Activated CD4-positive, alpha-beta T cell treated with anti-CD3 and anti-CD28 coated beads for 36 hours (primary cell): ENCODE measurements around the gene DCDC2. TPM values are rescaled to one million over a fixed set of nuclear protein-coding genes. Genes with fewer than 3 reads are reported as not detected.
"Not testable (repeated sequence)": the region's sequence is repeated elsewhere in the genome, so short reads cannot be mapped to it uniquely, and the experiment has no call there.

ENCODE experiments used
- ATAC-seq: fragments of 200-7000 bp; cut with Tn5 transposase; one replicate; pipeline ENCODE4 v1.10.0; 2021; ENCODE audit warnings: mild to moderate bottlenecking, moderate library complexity
- CTCF ChIA-PET: fragments of 350-600 bp; sonication (Branson Sonifier 250); formaldehyde crosslinking; loops from one replicate; lab custom pipeline; 2021; ENCODE audit warnings: antibody characterized with exemption; lab: Charles Lee
- POLR2A ChIA-PET: fragments of 350-600 bp; sonication (Branson Sonifier 250); formaldehyde crosslinking; loops from one replicate; lab custom pipeline; 2021; ENCODE audit warnings: antibody characterized with exemption, inconsistent platforms; lab: Charles Lee
- DNase-seq: peaks from one replicate; pipeline ENCODE4 v3.0.0-alpha.2; 2020
- H3K27ac Mint-ChIP-seq: one replicate; pipeline ENCODE4 v1.8.0; 2021; ENCODE audit warnings: mixed read lengths
- H3K27me3 Mint-ChIP-seq: one replicate; pipeline ENCODE4 v1.8.0; 2021; ENCODE audit warnings: mixed read lengths
- H3K36me3 Mint-ChIP-seq: one replicate; pipeline ENCODE4 v1.8.0; 2021; ENCODE audit warnings: low read depth, mixed read lengths
- H3K4me1 Mint-ChIP-seq: one replicate; pipeline ENCODE4 v1.8.0; 2021; ENCODE audit warnings: mixed read lengths
- H3K4me3 Mint-ChIP-seq: one replicate; pipeline ENCODE4 v1.8.0; 2021; ENCODE audit warnings: mild to moderate bottlenecking, moderate library complexity, mixed read lengths
- H3K9me3 Mint-ChIP-seq: one replicate; pipeline ENCODE4 v1.8.0; 2021; ENCODE audit warnings: low read depth, mixed read lengths
- intact Hi-C, 2 experiments: fragments of 100-400 bp; cut with DNase I in 1 of 2; cut with micrococcal nuclease in 1 of 2; formaldehyde crosslinking; loops; one replicate each; pipeline versions ENCODE4 v1.14.2 to v1.15.1; 2022 to 2024; cut with DNase I, micrococcal nuclease
- total RNA-seq, 2 experiments: library from RNA; stranded (reverse); gene quantifications; one replicate each; pipeline ENCODE4 v1.2.3, GENCODE V29; 2021

Gene DCDC2
- total RNA-seq, 2 experiments from 2014 or later = 0.23 TPM; not detected in 1

- no peaks in the 10 kb centered on the region for H3K36me3 Mint-ChIP-seq
- H3K27me3 Mint-ChIP-seq = peaks cover 11% of the 10 kb centered on the region
- H3K4me1 Mint-ChIP-seq = peaks cover 10% of the 10 kb centered on the region
- POLR2A ChIA-PET = no interaction called here
- no peak overlapping the region for H3K27ac Mint-ChIP-seq
- intact Hi-C loops = no loop called here
- H3K4me3 Mint-ChIP-seq = no peak overlapping the region
- H3K9me3 Mint-ChIP-seq = peaks cover 10% of the 10 kb centered on the region
- no peak for DNase-seq
- ATAC-seq = no peak
- CTCF ChIA-PET = interaction anchor here (1.6 to 1.7 kb wide), 2 partner anchors 10 to 29 kb away, joined by 3 to 4 read pairs; no protein-coding TSS in a partner anchor
These were observed 104.5 kb downstream of the DCDC2 start for GRCh38 chr6:24253360-24253759.

- no peak overlapping the region for H3K4me3 Mint-ChIP-seq
- peaks cover 10% of the 10 kb centered on the region for H3K4me1 Mint-ChIP-seq
- peaks cover 7% of the 10 kb centered on the region for H3K27me3 Mint-ChIP-seq
- POLR2A ChIA-PET = no interaction called here
- CTCF ChIA-PET = interaction anchor here (0.7 to 1.7 kb wide), 3 partner anchors 9 to 30 kb away, joined by 3 to 4 read pairs (median 4); no protein-coding TSS in a partner anchor
- ATAC-seq = no peak
- DNase-seq = no peak
- intact Hi-C loops = no loop called here
- H3K36me3 Mint-ChIP-seq = no peaks in the 10 kb centered on the region
- H3K27ac Mint-ChIP-seq = no peak overlapping the region
- peaks cover 10% of the 10 kb centered on the region for H3K9me3 Mint-ChIP-seq
These were observed 105.6 kb downstream of the DCDC2 start for GRCh38 chr6:24252280-24252679.

GRCh38 chr6:24251339-24251738 lies 106.5 kb downstream of the DCDC2 start:
- Mint-ChIP-seq H3K9me3 (peaks cover 10% of the 10 kb centered on the region), H3K4me3 (no peak overlapping the region), H3K27ac (no peak overlapping the region), H3K4me1 (peaks cover 10% of the 10 kb centered on the region), H3K27me3 (peaks cover 7% of the 10 kb centered on the region), H3K36me3 (no peaks in the 10 kb centered on the region)
- ATAC-seq (no peak), DNase-seq (no peak)
- intact Hi-C loops = no loop called here
- ChIA-PET POLR2A (no interaction called here), CTCF (no interaction called here)

- ChIA-PET POLR2A (no interaction called here), CTCF (interaction anchor here (1.1 kb wide), 1 partner anchor 8 kb away, joined by 3 read pairs; no protein-coding TSS in a partner anchor)
- ATAC-seq (no peak), DNase-seq (no peak)
- H3K36me3 Mint-ChIP-seq = no peaks in the 10 kb centered on the region
- H3K4me1 Mint-ChIP-seq = peaks cover 1% of the 10 kb centered on the region
- H3K27ac Mint-ChIP-seq = no peak overlapping the region
- no peak overlapping the region for H3K4me3 Mint-ChIP-seq
- peaks cover 8% of the 10 kb centered on the region for H3K9me3 Mint-ChIP-seq
- H3K27me3 Mint-ChIP-seq = peaks cover 11% of the 10 kb centered on the region
- intact Hi-C loops = no loop called here
These were observed 107.9 kb downstream of the DCDC2 start for GRCh38 chr6:24249926-24250325.

- intact Hi-C loops = no loop called here
- Mint-ChIP-seq H3K27ac (no peak overlapping the region), H3K36me3 (no peaks in the 10 kb centered on the region)
These were observed 112.6 kb downstream of the DCDC2 start for GRCh38 chr6:24245275-24245674.

GRCh38 chr6:24242924-24243323 lies 114.9 kb downstream of the DCDC2 start:
- POLR2A ChIA-PET = no interaction called here
- CTCF ChIA-PET = interaction anchor here (0.9 kb wide), 1 partner anchor 10 kb away, joined by 3 read pairs; no protein-coding TSS in a partner anchor
- ATAC-seq = no peak

More at GRCh38 chr6:24245275-24245674, 112.6 kb downstream of the DCDC2 start:
- ATAC-seq (no peak), DNase-seq (no peak)
- ChIA-PET POLR2A (no interaction called here), CTCF (interaction anchor here (0.6 kb wide), 1 partner anchor 29 kb away, joined by 3 read pairs; no protein-coding TSS in a partner anchor)
- Mint-ChIP-seq H3K9me3 (no peaks in the 10 kb centered on the region), H3K27me3 (peaks cover 12% of the 10 kb centered on the region), H3K4me3 (no peak overlapping the region), H3K4me1 (no peaks in the 10 kb centered on the region)

GRCh38 chr6:24241779-24242178 lies 116.1 kb downstream of the DCDC2 start:
- H3K4me3 Mint-ChIP-seq, DNase-seq, intact Hi-C loops, POLR2A ChIA-PET, H3K36me3 Mint-ChIP-seq, H3K27ac Mint-ChIP-seq, H3K4me1 Mint-ChIP-seq, H3K9me3 Mint-ChIP-seq, ATAC-seq: not testable (repeated sequence)
- CTCF ChIA-PET = interaction anchor here (0.6 kb wide), 1 partner anchor 17 kb away, joined by 3 read pairs; no protein-coding TSS in a partner anchor
- H3K27me3 Mint-ChIP-seq = peaks cover 15% of the 10 kb centered on the region

More at GRCh38 chr6:24242924-24243323, 114.9 kb downstream of the DCDC2 start:
- H3K36me3 Mint-ChIP-seq = no peaks in the 10 kb centered on the region
- H3K9me3 Mint-ChIP-seq = no peaks in the 10 kb centered on the region
- H3K27me3 Mint-ChIP-seq = peaks cover 12% of the 10 kb centered on the region
- no peak overlapping the region for H3K4me3 Mint-ChIP-seq
- H3K27ac Mint-ChIP-seq = no peak overlapping the region
- DNase-seq = no peak
- H3K4me1 Mint-ChIP-seq = no peaks in the 10 kb centered on the region
- intact Hi-C loops = no loop called here

GRCh38 chr6:24240943-24241342 lies 116.9 kb downstream of the DCDC2 start:
- peaks cover 2% of the 10 kb centered on the region for H3K36me3 Mint-ChIP-seq

GRCh38 chr6:24240380-24240928 lies 117.4 kb downstream of the DCDC2 start:
- H3K4me1 Mint-ChIP-seq = no peaks in the 10 kb centered on the region
- DNase-seq (no peak), ATAC-seq (no peak)
- H3K4me3 Mint-ChIP-seq = no peak overlapping the region
- peaks cover 2% of the 10 kb centered on the region for H3K36me3 Mint-ChIP-seq
- H3K9me3 Mint-ChIP-seq = peaks cover 4% of the 10 kb centered on the region
- H3K27ac Mint-ChIP-seq = no peak overlapping the region
- H3K27me3 Mint-ChIP-seq = peaks cover 12% of the 10 kb centered on the region
- POLR2A ChIA-PET = no interaction called here
- intact Hi-C loops = no loop called here
- CTCF ChIA-PET = no interaction called here

More at GRCh38 chr6:24240943-24241342, 116.9 kb downstream of the DCDC2 start:
- H3K4me1 Mint-ChIP-seq = no peaks in the 10 kb centered on the region
- H3K4me3 Mint-ChIP-seq = no peak overlapping the region
- intact Hi-C loops = no loop called here
- no peak for DNase-seq
- peaks cover 15% of the 10 kb centered on the region for H3K27me3 Mint-ChIP-seq
- H3K9me3 Mint-ChIP-seq = peaks cover 4% of the 10 kb centered on the region
- ATAC-seq = no peak
- H3K27ac Mint-ChIP-seq = no peak overlapping the region
- CTCF ChIA-PET = no interaction called here
- POLR2A ChIA-PET = no interaction called here

- Mint-ChIP-seq H3K36me3 (peaks cover 2% of the 10 kb centered on the region), H3K27ac (no peak overlapping the region), H3K9me3 (peaks cover 4% of the 10 kb centered on the region), H3K27me3 (peaks cover 10% of the 10 kb centered on the region), H3K4me1 (no peaks in the 10 kb centered on the region), H3K4me3 (no peak overlapping the region)
- ChIA-PET POLR2A (no interaction called here), CTCF (interaction anchor here (0.6 kb wide), 1 partner anchor 441 kb away, joined by 4 read pairs; no protein-coding TSS in a partner anchor)
- intact Hi-C loops = no loop called here
- ATAC-seq (no peak), DNase-seq (no peak)
These were observed 119.2 kb downstream of the DCDC2 start for GRCh38 chr6:24238700-24239099.

GRCh38 chr6:24236779-24237178 lies 121.1 kb downstream of the DCDC2 start:
- H3K4me1 Mint-ChIP-seq, H3K27ac Mint-ChIP-seq, intact Hi-C loops, H3K36me3 Mint-ChIP-seq, H3K9me3 Mint-ChIP-seq, CTCF ChIA-PET, ATAC-seq, DNase-seq, POLR2A ChIA-PET, H3K4me3 Mint-ChIP-seq: not testable (repeated sequence)
- peaks cover 14% of the 10 kb centered on the region for H3K27me3 Mint-ChIP-seq

GRCh38 chr6:24233813-24234442 lies 123.9 kb downstream of the DCDC2 start:
- H3K4me1 Mint-ChIP-seq = no peaks in the 10 kb centered on the region
- no peak overlapping the region for H3K27ac Mint-ChIP-seq
- H3K36me3 Mint-ChIP-seq = peaks cover 2% of the 10 kb centered on the region
- peaks cover 4% of the 10 kb centered on the region for H3K9me3 Mint-ChIP-seq
- POLR2A ChIA-PET = no interaction called here
- ATAC-seq (no peak), DNase-seq (no peak)
- CTCF ChIA-PET = no interaction called here
- peaks cover 17% of the 10 kb centered on the region for H3K27me3 Mint-ChIP-seq
- intact Hi-C loops = no loop called here
- H3K4me3 Mint-ChIP-seq = no peak overlapping the region
